ENCODE data around the gene GUCD1.

The GUCD1 gene

DNA sequence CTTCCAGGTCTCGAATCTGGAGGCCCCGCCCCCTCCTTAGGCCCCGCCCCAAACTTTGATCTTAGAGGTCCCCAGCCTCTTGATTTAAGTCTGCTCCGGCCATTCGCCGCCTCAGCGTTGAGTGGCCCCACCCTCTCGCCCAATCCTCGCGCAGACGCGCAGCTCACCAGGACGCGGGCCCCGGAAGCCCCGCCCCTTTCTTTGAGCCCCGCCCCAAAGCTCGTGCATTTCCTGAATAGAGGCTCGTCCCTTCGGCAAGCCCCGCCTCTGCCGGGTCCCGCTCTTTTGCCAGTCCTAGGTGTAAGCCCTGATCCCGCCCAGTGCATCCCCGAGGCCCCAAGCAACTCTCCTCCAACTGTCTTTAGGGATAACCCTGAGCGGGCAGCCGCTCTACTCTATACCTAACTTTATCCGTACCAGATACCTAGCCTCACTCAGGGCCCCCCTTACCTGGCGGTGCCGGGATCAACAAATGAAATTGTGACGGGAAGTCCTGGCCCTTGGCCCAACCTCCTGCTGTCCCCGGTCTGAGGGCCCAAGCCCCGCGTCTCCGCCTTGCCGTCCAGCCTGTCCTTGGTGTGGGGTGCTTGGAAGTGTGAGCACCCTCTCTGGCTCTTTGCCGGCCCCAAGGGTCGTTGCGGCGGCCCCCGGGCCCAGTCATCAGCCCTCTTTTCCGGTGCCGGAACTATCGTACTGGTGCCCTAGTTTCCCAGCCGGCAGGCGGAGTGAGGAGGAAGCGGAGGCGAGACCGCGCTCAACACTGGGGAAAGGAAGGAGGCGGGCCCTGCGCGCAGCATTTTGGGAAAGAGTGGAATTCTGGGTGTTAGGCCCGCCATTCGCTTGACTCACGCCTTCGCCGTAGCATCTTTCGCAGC is 464 bp upstream of the GUCD1 start, which contains the start of gene SNRPD3 (continued):
- TF ChIP-seq, protein P1, sequence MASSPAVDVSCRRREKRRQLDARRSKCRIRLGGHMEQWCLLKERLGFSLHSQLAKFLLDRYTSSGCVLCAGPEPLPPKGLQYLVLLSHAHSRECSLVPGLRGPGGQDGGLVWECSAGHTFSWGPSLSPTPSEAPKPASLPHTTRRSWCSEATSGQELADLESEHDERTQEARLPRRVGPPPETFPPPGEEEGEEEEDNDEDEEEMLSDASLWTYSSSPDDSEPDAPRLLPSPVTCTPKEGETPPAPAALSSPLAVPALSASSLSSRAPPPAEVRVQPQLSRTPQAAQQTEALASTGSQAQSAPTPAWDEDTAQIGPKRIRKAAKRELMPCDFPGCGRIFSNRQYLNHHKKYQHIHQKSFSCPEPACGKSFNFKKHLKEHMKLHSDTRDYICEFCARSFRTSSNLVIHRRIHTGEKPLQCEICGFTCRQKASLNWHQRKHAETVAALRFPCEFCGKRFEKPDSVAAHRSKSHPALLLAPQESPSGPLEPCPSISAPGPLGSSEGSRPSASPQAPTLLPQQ (tag by site-specific recombination; IDR thresholded peaks at IDR 0.05) = peak; percentile 91; the same call in 1 of the 2 replicates
- TF ChIP-seq ZIC2 (tag by site-specific recombination; IDR thresholded peaks at IDR 0.05) (peak; percentile 65), ZNF830 (tag by site-specific recombination; IDR thresholded peaks at IDR 0.05; ENCODE audit: low read depth) (no peak), ZNF792 (tag by site-specific recombination; IDR thresholded peaks at IDR 0.05) (0 out of 2 replicates have a peak, but pooled peaks have one; percentile 34), SCRT1 (tag by site-specific recombination; IDR thresholded peaks at IDR 0.05; ENCODE audit: borderline replicate concordance) (peak; percentile 95), ZNF175 (tag by site-specific recombination; IDR thresholded peaks at IDR 0.05) (no peak), ZNF211 (tag by site-specific recombination; IDR thresholded peaks at IDR 0.05; ENCODE audit: low read depth) (no peak), KLF7 (tag by site-specific recombination; IDR thresholded peaks at IDR 0.05; ENCODE audit: borderline replicate concordance) (peak; percentile 85; the same call in 1 of the 2 replicates), ZNF768 (tag by site-specific recombination; IDR thresholded peaks at IDR 0.05) (no peak), ZNF777 (tag by site-specific recombination; IDR thresholded peaks at IDR 0.05; ENCODE audit: borderline replicate concordance) (peak; percentile 92), ZNF311 (tag by site-specific recombination; IDR thresholded peaks at IDR 0.05; ENCODE audit: borderline replicate concordance) (no peak), ZNF621 (tag by site-specific recombination; IDR thresholded peaks at IDR 0.05) (no peak), ZNF416 (tag by site-specific recombination; IDR thresholded peaks at IDR 0.05) (no peak), ZNF394 (tag by site-specific recombination; IDR thresholded peaks at IDR 0.05; ENCODE audit: borderline replicate concordance) (peak; percentile 75), ZNF239 (tag by site-specific recombination; IDR thresholded peaks at IDR 0.05) (0 out of 2 replicates have a peak, but pooled peaks have one; percentile 10), ZNF660 (tag by site-specific recombination; IDR thresholded peaks at IDR 0.05) (peak; percentile 90; the same call in 1 of the 2 replicates), ZNF391 (tag by site-specific recombination; IDR thresholded peaks at IDR 0.05; ENCODE audit: borderline replicate concordance, low read depth) (peak; percentile 96), ZNF521 (tag by site-specific recombination; IDR thresholded peaks at IDR 0.05) (no peak), ZNF335 (tag by site-specific recombination; conservative IDR thresholded peaks at IDR 0.05) (peak; percentile 95), PRDM1 (tag by site-specific recombination; IDR thresholded peaks at IDR 0.05) (peak; percentile 87), ZSCAN23 (tag by site-specific recombination; IDR thresholded peaks at IDR 0.05) (peak; percentile 93), ZNF248 (tag by site-specific recombination; IDR thresholded peaks at IDR 0.05) (no peak)
- TF ChIP-seq, protein P2, sequence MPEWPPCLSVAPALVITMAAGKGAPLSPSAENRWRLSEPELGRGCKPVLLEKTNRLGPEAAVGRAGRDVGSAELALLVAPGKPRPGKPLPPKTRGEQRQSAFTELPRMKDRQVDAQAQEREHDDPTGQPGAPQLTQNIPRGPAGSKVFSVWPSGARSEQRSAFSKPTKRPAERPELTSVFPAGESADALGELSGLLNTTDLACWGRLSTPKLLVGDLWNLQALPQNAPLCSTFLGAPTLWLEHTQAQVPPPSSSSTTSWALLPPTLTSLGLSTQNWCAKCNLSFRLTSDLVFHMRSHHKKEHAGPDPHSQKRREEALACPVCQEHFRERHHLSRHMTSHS (tag by site-specific recombination; IDR thresholded peaks at IDR 0.05) = peak; percentile 54; the same call in 1 of the 2 replicates
- TF ChIP-seq, protein P3, sequence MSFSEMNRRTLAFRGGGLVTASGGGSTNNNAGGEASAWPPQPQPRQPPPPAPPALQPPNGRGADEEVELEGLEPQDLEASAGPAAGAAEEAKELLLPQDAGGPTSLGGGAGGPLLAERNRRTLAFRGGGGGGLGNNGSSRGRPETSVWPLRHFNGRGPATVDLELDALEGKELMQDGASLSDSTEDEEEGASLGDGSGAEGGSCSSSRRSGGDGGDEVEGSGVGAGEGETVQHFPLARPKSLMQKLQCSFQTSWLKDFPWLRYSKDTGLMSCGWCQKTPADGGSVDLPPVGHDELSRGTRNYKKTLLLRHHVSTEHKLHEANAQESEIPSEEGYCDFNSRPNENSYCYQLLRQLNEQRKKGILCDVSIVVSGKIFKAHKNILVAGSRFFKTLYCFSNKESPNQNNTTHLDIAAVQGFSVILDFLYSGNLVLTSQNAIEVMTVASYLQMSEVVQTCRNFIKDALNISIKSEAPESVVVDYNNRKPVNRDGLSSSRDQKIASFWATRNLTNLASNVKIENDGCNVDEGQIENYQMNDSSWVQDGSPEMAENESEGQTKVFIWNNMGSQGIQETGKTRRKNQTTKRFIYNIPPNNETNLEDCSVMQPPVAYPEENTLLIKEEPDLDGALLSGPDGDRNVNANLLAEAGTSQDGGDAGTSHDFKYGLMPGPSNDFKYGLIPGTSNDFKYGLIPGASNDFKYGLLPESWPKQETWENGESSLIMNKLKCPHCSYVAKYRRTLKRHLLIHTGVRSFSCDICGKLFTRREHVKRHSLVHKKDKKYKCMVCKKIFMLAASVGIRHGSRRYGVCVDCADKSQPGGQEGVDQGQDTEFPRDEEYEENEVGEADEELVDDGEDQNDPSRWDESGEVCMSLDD (tag by site-specific recombination; IDR thresholded peaks at IDR 0.05) = peak; percentile 79
- TF ChIP-seq, protein P4, sequence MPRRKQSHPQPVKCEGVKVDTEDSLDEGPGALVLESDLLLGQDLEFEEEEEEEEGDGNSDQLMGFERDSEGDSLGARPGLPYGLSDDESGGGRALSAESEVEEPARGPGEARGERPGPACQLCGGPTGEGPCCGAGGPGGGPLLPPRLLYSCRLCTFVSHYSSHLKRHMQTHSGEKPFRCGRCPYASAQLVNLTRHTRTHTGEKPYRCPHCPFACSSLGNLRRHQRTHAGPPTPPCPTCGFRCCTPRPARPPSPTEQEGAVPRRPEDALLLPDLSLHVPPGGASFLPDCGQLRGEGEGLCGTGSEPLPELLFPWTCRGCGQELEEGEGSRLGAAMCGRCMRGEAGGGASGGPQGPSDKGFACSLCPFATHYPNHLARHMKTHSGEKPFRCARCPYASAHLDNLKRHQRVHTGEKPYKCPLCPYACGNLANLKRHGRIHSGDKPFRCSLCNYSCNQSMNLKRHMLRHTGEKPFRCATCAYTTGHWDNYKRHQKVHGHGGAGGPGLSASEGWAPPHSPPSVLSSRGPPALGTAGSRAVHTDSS (tag by site-specific recombination; IDR thresholded peaks at IDR 0.05) = no peak; the same call in 1 of the 2 replicates
- TF ChIP-seq, protein P5, sequence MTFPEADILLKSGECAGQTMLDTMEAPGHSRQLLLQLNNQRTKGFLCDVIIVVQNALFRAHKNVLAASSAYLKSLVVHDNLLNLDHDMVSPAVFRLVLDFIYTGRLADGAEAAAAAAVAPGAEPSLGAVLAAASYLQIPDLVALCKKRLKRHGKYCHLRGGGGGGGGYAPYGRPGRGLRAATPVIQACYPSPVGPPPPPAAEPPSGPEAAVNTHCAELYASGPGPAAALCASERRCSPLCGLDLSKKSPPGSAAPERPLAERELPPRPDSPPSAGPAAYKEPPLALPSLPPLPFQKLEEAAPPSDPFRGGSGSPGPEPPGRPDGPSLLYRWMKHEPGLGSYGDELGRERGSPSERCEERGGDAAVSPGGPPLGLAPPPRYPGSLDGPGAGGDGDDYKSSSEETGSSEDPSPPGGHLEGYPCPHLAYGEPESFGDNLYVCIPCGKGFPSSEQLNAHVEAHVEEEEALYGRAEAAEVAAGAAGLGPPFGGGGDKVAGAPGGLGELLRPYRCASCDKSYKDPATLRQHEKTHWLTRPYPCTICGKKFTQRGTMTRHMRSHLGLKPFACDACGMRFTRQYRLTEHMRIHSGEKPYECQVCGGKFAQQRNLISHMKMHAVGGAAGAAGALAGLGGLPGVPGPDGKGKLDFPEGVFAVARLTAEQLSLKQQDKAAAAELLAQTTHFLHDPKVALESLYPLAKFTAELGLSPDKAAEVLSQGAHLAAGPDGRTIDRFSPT (tag by site-specific recombination; IDR thresholded peaks at IDR 0.05) = no peak
- TF ChIP-seq, protein P6, sequence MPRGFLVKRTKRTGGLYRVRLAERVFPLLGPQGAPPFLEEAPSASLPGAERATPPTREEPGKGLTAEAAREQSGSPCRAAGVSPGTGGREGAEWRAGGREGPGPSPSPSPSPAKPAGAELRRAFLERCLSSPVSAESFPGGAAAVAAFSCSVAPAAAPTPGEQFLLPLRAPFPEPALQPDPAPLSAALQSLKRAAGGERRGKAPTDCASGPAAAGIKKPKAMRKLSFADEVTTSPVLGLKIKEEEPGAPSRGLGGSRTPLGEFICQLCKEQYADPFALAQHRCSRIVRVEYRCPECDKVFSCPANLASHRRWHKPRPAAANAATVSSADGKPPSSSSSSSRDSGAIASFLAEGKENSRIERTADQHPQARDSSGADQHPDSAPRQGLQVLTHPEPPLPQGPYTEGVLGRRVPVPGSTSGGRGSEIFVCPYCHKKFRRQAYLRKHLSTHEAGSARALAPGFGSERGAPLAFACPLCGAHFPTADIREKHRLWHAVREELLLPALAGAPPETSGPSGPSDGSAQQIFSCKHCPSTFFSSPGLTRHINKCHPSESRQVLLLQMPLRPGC (tag by site-specific recombination; IDR thresholded peaks at IDR 0.05) = peak; percentile 92
